ACC112 (cell line): ENCODE measurements around the gene TCP1.
"Not testable (repeated sequence)": the region's sequence is repeated elsewhere in the genome, so short reads cannot be mapped to it uniquely, and the experiment has no call there.

Source experiments
- H2AFZ ChIP-seq: fragments of 200-600 bp; sonication (generic); one replicate; pipeline ENCODE4 v1.6.0; 2017; ENCODE audit warnings: antibody characterized with exemption, low read length; ENCODE audit not compliant: unreplicated experiment
- H3K27ac ChIP-seq: fragments of 200-600 bp; sonication (generic); 2 replicates; pipeline ENCODE4 v1.5.1; 2014; ENCODE audit warnings: low read depth, mild to moderate bottlenecking, antibody characterized with exemption, low read length, moderate library complexity
- H3K27me3 ChIP-seq: fragments of 200-600 bp; sonication (generic); 2 replicates; pipeline ENCODE4 v1.6.1; 2014; ENCODE audit warnings: mild to moderate bottlenecking, antibody characterized with exemption, low read length, moderate library complexity, mixed read lengths; ENCODE audit not compliant: insufficient read depth
- H3K36me3 ChIP-seq: fragments of 200-600 bp; sonication (generic); 2 replicates; pipeline ENCODE4 v1.6.1; 2016; ENCODE audit warnings: mild to moderate bottlenecking, antibody characterized with exemption, low read length, moderate library complexity, mixed read lengths; ENCODE audit not compliant: insufficient read depth
- H3K4me1 ChIP-seq: fragments of 200-600 bp; sonication (generic); one replicate; pipeline ENCODE4 v1.6.1; 2016; ENCODE audit warnings: low read length, mixed read lengths; ENCODE audit not compliant: insufficient read depth, unreplicated experiment, control insufficient read depth
- H3K4me3 ChIP-seq: fragments of 200-600 bp; sonication (generic); 2 replicates; pipeline ENCODE4 v1.5.1; 2014; ENCODE audit warnings: mild to moderate bottlenecking, low read depth, low read length
- H3K79me2 ChIP-seq: fragments of 200-600 bp; sonication (generic); one replicate; pipeline ENCODE4 v1.6.0; 2016; ENCODE audit warnings: low read length; ENCODE audit not compliant: control insufficient read depth, unreplicated experiment, insufficient read depth

TCP1 gene

GRCh38 chr6:159758031-159759001 lies 31.1 kb downstream of the TCP1 start:
- Histone ChIP-seq H3K27ac (peak overlapping the region; percentile 46), H3K4me3 (no peak overlapping the region), H3K4me1 (peaks cover 36% of the 10 kb centered on the region), H3K36me3 (peaks cover 28% of the 10 kb centered on the region; the same call in 1 of the 2 replicates), H3K79me2 (peaks cover 5% of the 10 kb centered on the region), H2AFZ (no peak overlapping the region), H3K27me3 (no peaks in the 10 kb centered on the region)

- peaks cover 5% of the 10 kb centered on the region for H3K79me2 ChIP-seq
- no peaks in the 10 kb centered on the region for H3K27me3 ChIP-seq
- peaks cover 39% of the 10 kb centered on the region; the same call in 1 of the 2 replicates for H3K36me3 ChIP-seq
Measured at GRCh38 chr6:159756508-159756907, 32.9 kb downstream of the TCP1 start.

GRCh38 chr6:159754959-159755914 lies 34.2 kb downstream of the TCP1 start:
- Histone ChIP-seq H3K4me3 (no peak overlapping the region), H3K27me3 (no peaks in the 10 kb centered on the region), H3K36me3 (peaks cover 45% of the 10 kb centered on the region), H3K4me1 (peaks cover 20% of the 10 kb centered on the region), H3K79me2 (peaks cover 5% of the 10 kb centered on the region), H2AFZ (no peak overlapping the region), H3K27ac (no peak overlapping the region)

More at GRCh38 chr6:159756508-159756907, 32.9 kb downstream of the TCP1 start:
- no peak overlapping the region for H3K27ac ChIP-seq
- H3K4me3 ChIP-seq, result no peak overlapping the region
- H2AFZ ChIP-seq, result no peak overlapping the region
- H3K4me1 ChIP-seq, result peaks cover 31% of the 10 kb centered on the region

GRCh38 chr6:159754401-159754800 lies 35.0 kb downstream of the TCP1 start:
- Histone ChIP-seq H3K27ac (no peak overlapping the region), H3K4me3 (no peak overlapping the region), H3K79me2 (peaks cover 5% of the 10 kb centered on the region), H3K4me1 (peaks cover 12% of the 10 kb centered on the region), H2AFZ (no peak overlapping the region), H3K27me3 (no peaks in the 10 kb centered on the region), H3K36me3 (peaks cover 46% of the 10 kb centered on the region)

- Histone ChIP-seq H3K79me2 (peaks cover 5% of the 10 kb centered on the region), H3K36me3 (peaks cover 51% of the 10 kb centered on the region), H2AFZ (no peak overlapping the region), H3K27ac (no peak overlapping the region), H3K4me3 (no peak overlapping the region), H3K4me1 (peaks cover 8% of the 10 kb centered on the region), H3K27me3 (no peaks in the 10 kb centered on the region)
Measured at GRCh38 chr6:159753081-159753872, 36.1 kb downstream of the TCP1 start.

GRCh38 chr6:159751448-159751847 lies 38.0 kb downstream of the TCP1 start:
- no peaks in the 10 kb centered on the region for H3K4me1 ChIP-seq
- H3K4me3 ChIP-seq, result no peak overlapping the region
- H2AFZ ChIP-seq, result no peak overlapping the region
- peaks cover 63% of the 10 kb centered on the region for H3K36me3 ChIP-seq
- peaks cover 14% of the 10 kb centered on the region for H3K79me2 ChIP-seq
- no peaks in the 10 kb centered on the region for H3K27me3 ChIP-seq
- no peak overlapping the region for H3K27ac ChIP-seq

GRCh38 chr6:159748127-159748526 lies 41.3 kb downstream of the TCP1 start:
- Histone ChIP-seq H3K36me3 (peaks cover 67% of the 10 kb centered on the region), H3K79me2 (peaks cover 34% of the 10 kb centered on the region)
- not testable (repeated sequence) for H3K4me1 ChIP-seq, H3K27me3 ChIP-seq, H3K4me3 ChIP-seq, H3K27ac ChIP-seq, H2AFZ ChIP-seq

DNA sequence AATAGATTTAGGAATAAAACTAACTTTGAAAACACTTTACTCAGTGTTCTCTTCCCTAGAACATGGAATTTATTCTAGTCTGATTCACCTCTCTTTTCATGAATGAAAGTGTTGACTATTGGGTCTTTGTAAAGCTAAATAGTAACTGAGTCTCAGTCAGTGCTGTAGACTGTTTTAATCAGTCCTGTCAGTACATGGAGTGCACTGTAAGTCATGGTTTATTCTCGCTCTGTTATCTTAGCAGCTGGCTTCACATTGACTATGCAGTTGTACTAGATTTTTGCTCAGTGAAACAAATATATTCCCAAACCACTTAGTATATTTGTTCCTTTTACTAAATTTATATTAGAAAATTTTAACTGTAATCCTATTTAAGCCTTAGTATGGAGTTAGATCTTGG lies 42.6 kb downstream of the TCP1 start:
- Histone ChIP-seq H3K27me3 (no peaks in the 10 kb centered on the region), H3K79me2 (peaks cover 39% of the 10 kb centered on the region), H3K36me3 (peaks cover 58% of the 10 kb centered on the region), H3K4me3 (no peak overlapping the region), H2AFZ (no peak overlapping the region), H3K4me1 (no peaks in the 10 kb centered on the region), H3K27ac (no peak overlapping the region)

DNA sequence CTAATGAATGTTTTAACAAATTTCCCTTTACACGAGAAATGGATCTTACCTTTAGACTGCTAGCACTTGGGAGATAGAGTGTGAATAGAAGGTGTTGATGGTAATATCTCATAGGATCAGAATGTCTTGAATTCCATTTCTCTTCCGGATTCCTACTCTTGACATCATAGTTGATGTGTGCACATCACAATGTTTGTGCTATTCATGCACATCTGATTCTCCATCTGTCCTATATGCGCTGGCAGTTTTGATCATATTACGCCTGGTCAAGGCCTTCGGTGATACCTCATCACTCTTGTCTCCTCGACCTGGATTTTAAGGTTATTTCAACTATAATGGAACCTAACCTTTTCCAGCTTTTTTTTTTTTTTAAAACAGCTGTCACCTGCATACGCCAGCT lies 44.3 kb downstream of the TCP1 start:
- Histone ChIP-seq H3K36me3 (peaks cover 62% of the 10 kb centered on the region), H3K27me3 (no peaks in the 10 kb centered on the region), H2AFZ (no peak overlapping the region), H3K79me2 (peaks cover 54% of the 10 kb centered on the region), H3K4me1 (no peaks in the 10 kb centered on the region), H3K27ac (no peak overlapping the region), H3K4me3 (no peak overlapping the region)

- H3K36me3 ChIP-seq, result peaks cover 48% of the 10 kb centered on the region
- H3K4me3 ChIP-seq, result no peak overlapping the region
- peaks cover 71% of the 10 kb centered on the region for H3K79me2 ChIP-seq
- no peak overlapping the region for H2AFZ ChIP-seq
- peaks cover 7% of the 10 kb centered on the region for H3K4me1 ChIP-seq
- H3K27ac ChIP-seq, result no peak overlapping the region
- H3K27me3 ChIP-seq, result no peaks in the 10 kb centered on the region
Measured at GRCh38 chr6:159742165-159742564, 47.2 kb downstream of the TCP1 start.
